K562 (cell line): ENCODE results near the gene SATB2. TPM values are rescaled to one million over a fixed set of nuclear protein-coding genes. Genes with fewer than 3 reads are reported as not detected.

Source experiments
- ATAC-seq: fragments of 200-7000 bp; cut with Tn5 transposase; 3 replicates; pipeline ENCODE4 v1.9.1; 2020; ENCODE audit warnings: moderate library complexity
- BruUV-seq: library from RNA; stranded (reverse); fragments of 400-500 nt; replicated peaks from 2 replicates; lab custom pipeline; 2021; lab: Mats Ljungman, UMichigan
- CTCF ChIA-PET: fragments of 300-600 bp; formaldehyde crosslinking; extraction: SDS; loops from one replicate; lab custom pipeline; 2021; ENCODE audit warnings: low intra/inter-chr PET ratio; lab: Yijun Ruan, JAX
- POLR2A ChIA-PET: fragments of 300-600, 350-650 bp; sonication (Branson Sonifier 250); formaldehyde crosslinking; extraction: SDS; loops from one replicate; lab custom pipeline; 2021; ENCODE audit warnings: antibody characterized with exemption, inconsistent platforms; lab: Yijun Ruan, JAX
- DNase-seq, 4 experiments: peaks; one replicate each; pipeline versions ENCODE4 v3.0.0 to v3.0.0-alpha.2; 2011 to 2018; ENCODE audit warnings: low spot score in 3 of 4, mixed read lengths in 3 of 4; ENCODE audit errors: extremely low read depth in 1 of 4
- FAIRE-seq: peaks from 2 replicates; lab custom pipeline; 2011; peaks lifted over from hg19 to GRCh38; lab: Jason Lieb, UNC
- H2AFZ ChIP-seq: 2 replicates; pipeline ENCODE4 v1.6.0; 2011; ENCODE audit warnings: low read depth, low read length, control low read depth, inconsistent platforms
- H3K27ac ChIP-seq: fragments of 200-600 bp; 3 replicates; pipeline ENCODE4 v1.8.0; 2011; ENCODE audit warnings: low read depth, mild to moderate bottlenecking, control low read depth, inconsistent platforms, low read length, moderate library complexity, mixed read lengths; ENCODE audit errors: extremely low read depth
- H3K27me3 ChIP-seq, 2 experiments: fragments of 300-600 bp in 1 of 2; 2 replicates in 1 of 2; 3 replicates in 1 of 2; pipeline versions ENCODE4 v1.6.0 to v1.8.0; 2011; ENCODE audit warnings: inconsistent platforms in 2 of 2, low read length in 2 of 2, mild to moderate bottlenecking in 1 of 2, mixed read lengths in 1 of 2, moderate library complexity in 1 of 2; ENCODE audit not compliant: control insufficient read depth in 2 of 2, insufficient read depth in 2 of 2
- H3K36me3 ChIP-seq: fragments of 300-600 bp; 3 replicates; pipeline ENCODE4 v1.8.0; 2011; ENCODE audit warnings: mild to moderate bottlenecking, low read length, inconsistent platforms; ENCODE audit not compliant: control insufficient read depth, insufficient read depth
- H3K4me1 ChIP-seq, 2 experiments: fragments of 200-600 bp in 1 of 2; replicated peaks in 1 of 2; 2 replicates in 1 of 2; 3 replicates in 1 of 2; pipeline versions ENCODE4 v1.5.1 to v1.8.0; 2011; ENCODE audit warnings: inconsistent platforms in 2 of 2, low read length in 2 of 2, mild to moderate bottlenecking in 1 of 2, mixed read lengths in 1 of 2, moderate library complexity in 1 of 2; ENCODE audit not compliant: control insufficient read depth in 2 of 2, insufficient read depth in 2 of 2
- H3K4me2 ChIP-seq: 2 replicates; pipeline ENCODE4 v1.6.1; 2011; ENCODE audit warnings: low read length, control low read depth, inconsistent platforms, mixed read lengths; ENCODE audit not compliant: insufficient read depth
- H3K4me3 ChIP-seq: fragments of 200-600 bp; sonication (generic), shearing (Covaris generic); 2 replicates; pipeline ENCODE4 v1.5.1; 2016; ENCODE audit warnings: control low read depth, inconsistent platforms
- H3K79me2 ChIP-seq: fragments of 200-600 bp; 3 replicates; pipeline ENCODE4 v1.8.0; 2011; ENCODE audit warnings: low read length, inconsistent platforms; ENCODE audit not compliant: control insufficient read depth, insufficient read depth
- H3K9ac ChIP-seq, 2 experiments: 2 replicates each; pipeline versions ENCODE4 v1.6.0 to v1.6.1; 2011; ENCODE audit warnings: low read depth in 2 of 2, low read length in 2 of 2, control low read depth in 1 of 2, inconsistent platforms in 1 of 2, mild to moderate bottlenecking in 1 of 2, mixed read lengths in 1 of 2; ENCODE audit not compliant: insufficient read depth in 1 of 2
- H3K9me1 ChIP-seq: one replicate; pipeline ENCODE4 v1.6.0; 2011; ENCODE audit warnings: inconsistent platforms, mild to moderate bottlenecking, low read length, moderate library complexity; ENCODE audit not compliant: control insufficient read depth, insufficient read depth
- H3K9me3 ChIP-seq: replicated peaks from 2 replicates; pipeline ENCODE4 v1.5.1; 2011; ENCODE audit warnings: low read depth, low read length, inconsistent platforms; ENCODE audit not compliant: control insufficient read depth, insufficient read depth
- H4K20me1 ChIP-seq: replicated peaks from 2 replicates; pipeline ENCODE4 v1.6.1; 2011; ENCODE audit warnings: low read length, inconsistent platforms, mixed read lengths; ENCODE audit not compliant: control insufficient read depth, insufficient read depth
- HNRNPH1 ChIP-seq: fragments of 200-400 bp; formaldehyde crosslinking; optimal IDR thresholded peaks from 2 replicates; pipeline ENCODE3; 2017; ENCODE audit warnings: low read depth, mild to moderate bottlenecking, low read length, moderate library complexity
- PHF21A ChIP-seq: fragments of 450-650 bp; IDR thresholded peaks from 2 replicates; pipeline ENCODE4 v1.6.1; 2017; ENCODE audit warnings: low read depth, borderline replicate concordance
- PYGO2 ChIP-seq: fragments of 450-650 bp; IDR thresholded peaks from 2 replicates; pipeline ENCODE4 v1.6.1; 2016; ENCODE audit warnings: mild to moderate bottlenecking, missing genetic modification characterization, moderate library complexity, missing compliant biosample characterization
- RAD51 ChIP-seq: fragments of 450-650 bp; IDR thresholded peaks from 2 replicates; pipeline ENCODE4 v1.7.1; 2016; ENCODE audit warnings: low read depth, mild to moderate bottlenecking, borderline replicate concordance
- RHOXF2B ChIP-seq: fragments of 250-450 bp; sonication (Bioruptor Pico); conservative IDR thresholded peaks from 2 replicates; pipeline ENCODE4 v1.5.1; 2021
- SMARCB1 ChIP-seq: IDR thresholded peaks from 2 replicates; pipeline ENCODE4 v1.6.1; 2011; ENCODE audit warnings: improper control_type of control experiment, low read depth; ENCODE audit not compliant: insufficient read length
- YBX1 ChIP-seq: fragments of 450-650 bp; IDR thresholded peaks from 2 replicates; pipeline ENCODE4 v1.7.1; 2016; ENCODE audit warnings: mild to moderate bottlenecking
- in situ Hi-C: fragments of 300-500 bp; cut with MboI; formaldehyde crosslinking; loops from 4 replicates; pipeline ENCODE4 v1.15.0; 2018; ENCODE audit warnings: inconsistent platforms, mixed read lengths
- intact Hi-C: fragments of 100-400 bp; cut with micrococcal nuclease; formaldehyde crosslinking; loops from 2 replicates; pipeline ENCODE4 v1.14.2; 2022
- polyA plus RNA-seq, 8 experiments: library from polyadenylated mRNA; depleted of rRNA in 4 of 8; stranded (reverse) in 5 of 8; unstranded in 3 of 8; fragments of >200 nt; fragmentation: Nextera tagmentation in 2 of 8; fragmentation: Illumina TruSeq in 1 of 8; extraction: Ambion mirVana in 2 of 8; extraction: Trizol in 1 of 8; gene quantifications; 2 replicates each; pipeline versions ENCODE4 v1.2.1 to v1.2.3, GENCODE V29; 2011 to 2014; ENCODE audit warnings: inconsistent platforms in 1 of 8, missing spikeins in 1 of 8
- total RNA-seq, 7 experiments: library from RNA; depleted of rRNA in 6 of 7; stranded (reverse); fragments of >200 nt in 6 of 7; fragmentation: Illumina TruSeq in 2 of 7; extraction: Trizol in 2 of 7; gene quantifications; 2 replicates each; pipeline versions ENCODE4 v1.2.1 to v1.2.3, GENCODE V29; 2011 to 2021; ENCODE audit warnings: low replicate concordance in 1 of 7
- TF ChIP-seq, protein P1 (sequence below): IDR thresholded peaks from 3 replicates; pipeline ENCODE4 v1.6.1; 2011; ENCODE audit warnings: borderline replicate concordance, mild to moderate bottlenecking; ENCODE audit not compliant: insufficient read length, insufficient read depth
- TF ChIP-seq, protein P2 (sequence below): sonication (generic); formaldehyde crosslinking; IDR thresholded peaks from 2 replicates; pipeline ENCODE4 v1.8.0; 2022; ENCODE audit warnings: mild to moderate bottlenecking, low read depth, missing genetic modification reagents
- TF ChIP-seq, protein P3 (sequence below): sonication (generic); formaldehyde crosslinking; IDR thresholded peaks from 2 replicates; pipeline ENCODE4 v1.5.0; 2020; ENCODE audit warnings: missing genetic modification reagents
- TF ChIP-seq, protein P4 (sequence below): fragments of 450-650 bp; formaldehyde crosslinking; IDR thresholded peaks from 2 replicates; pipeline ENCODE4 v1.4.0; 2022; ENCODE audit warnings: missing genetic modification characterization

The SATB2 gene
- total and polyA plus RNA-seq, 9 of the 15 experiments (the other 6 are each of a cell fraction or from before 2014, with no cell fraction given): 4.5 to 34.0 (median 15.1) TPM

DNA sequence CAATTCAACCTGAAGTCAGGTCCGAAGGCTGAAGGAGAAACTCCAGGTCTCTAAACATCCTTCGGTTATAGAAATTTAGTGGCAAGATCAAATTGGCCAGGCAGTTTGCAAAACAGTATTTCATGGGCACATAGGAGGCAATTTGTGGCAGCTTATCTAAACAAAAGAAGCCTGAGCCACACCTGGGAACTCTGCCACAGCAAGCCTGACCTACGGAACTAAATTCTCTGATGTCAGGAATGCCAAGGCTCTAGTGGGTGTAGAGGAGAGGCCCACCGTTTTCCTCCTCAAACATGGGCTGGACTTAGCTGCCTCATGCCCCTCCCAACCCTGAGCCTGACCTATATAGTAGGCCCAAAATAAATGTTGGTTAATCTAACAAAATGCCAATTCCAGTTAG is 16.0 kb downstream of the SATB2 start (continued):
- TF ChIP-seq, protein P1, sequence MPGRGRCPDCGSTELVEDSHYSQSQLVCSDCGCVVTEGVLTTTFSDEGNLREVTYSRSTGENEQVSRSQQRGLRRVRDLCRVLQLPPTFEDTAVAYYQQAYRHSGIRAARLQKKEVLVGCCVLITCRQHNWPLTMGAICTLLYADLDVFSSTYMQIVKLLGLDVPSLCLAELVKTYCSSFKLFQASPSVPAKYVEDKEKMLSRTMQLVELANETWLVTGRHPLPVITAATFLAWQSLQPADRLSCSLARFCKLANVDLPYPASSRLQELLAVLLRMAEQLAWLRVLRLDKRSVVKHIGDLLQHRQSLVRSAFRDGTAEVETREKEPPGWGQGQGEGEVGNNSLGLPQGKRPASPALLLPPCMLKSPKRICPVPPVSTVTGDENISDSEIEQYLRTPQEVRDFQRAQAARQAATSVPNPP: no peak
- TF ChIP-seq YBX1 (no peak), RAD51 (no peak)
- TF ChIP-seq, protein P2, sequence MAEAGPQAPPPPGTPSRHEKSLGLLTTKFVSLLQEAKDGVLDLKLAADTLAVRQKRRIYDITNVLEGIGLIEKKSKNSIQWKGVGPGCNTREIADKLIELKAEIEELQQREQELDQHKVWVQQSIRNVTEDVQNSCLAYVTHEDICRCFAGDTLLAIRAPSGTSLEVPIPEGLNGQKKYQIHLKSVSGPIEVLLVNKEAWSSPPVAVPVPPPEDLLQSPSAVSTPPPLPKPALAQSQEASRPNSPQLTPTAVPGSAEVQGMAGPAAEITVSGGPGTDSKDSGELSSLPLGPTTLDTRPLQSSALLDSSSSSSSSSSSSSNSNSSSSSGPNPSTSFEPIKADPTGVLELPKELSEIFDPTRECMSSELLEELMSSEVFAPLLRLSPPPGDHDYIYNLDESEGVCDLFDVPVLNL (CRISPR knock-in tag): no peak

DNA sequence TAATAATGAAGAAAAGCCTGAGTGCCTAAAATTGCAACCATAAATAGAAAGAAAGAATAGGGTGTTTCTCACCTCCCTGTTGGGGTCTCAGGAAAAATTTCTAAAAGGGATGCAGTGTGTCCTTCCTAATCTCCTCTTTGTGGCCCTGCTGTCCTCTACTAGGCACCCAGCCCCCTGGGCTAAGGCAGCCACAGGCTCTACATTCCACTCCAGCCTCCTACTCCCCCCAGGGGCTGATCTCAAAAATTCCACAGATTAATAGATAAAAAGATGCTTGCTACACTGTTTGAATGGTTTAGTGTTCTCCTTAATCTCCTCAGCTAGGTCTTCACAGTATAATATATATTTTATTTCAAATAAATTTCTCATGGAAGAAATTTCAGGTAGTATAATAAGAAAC is 17.6 kb downstream of the SATB2 start:
- BruUV-seq: no TSS peak
- Histone ChIP-seq H3K9me1 (no peaks in the 10 kb centered on the region), H3K27me3 (no peaks in the 10 kb centered on the region), H3K27ac (no peak overlapping the region), H2AFZ (no peak overlapping the region), H3K4me1 (peaks cover 0 to 6% of the 10 kb centered on the region in 2 experiments; a peak in 2 of 5 replicates), H3K79me2 (peaks cover 92% of the 10 kb centered on the region), H3K4me3 (no peak overlapping the region), H3K4me2 (no peak overlapping the region), H3K9me3 (no peaks in the 10 kb centered on the region), H3K9ac (no peak overlapping the region), H3K36me3 (peaks cover 63% of the 10 kb centered on the region), H4K20me1 (peaks cover 13% of the 10 kb centered on the region; the same call in 1 of the 2 replicates)
- ATAC-seq: peak; percentile 28; the same call in 2 of the 3 replicates
- intact Hi-C loops: no loop called here
- in situ Hi-C loops: no loop called here
- POLR2A ChIA-PET: no interaction called here
- FAIRE-seq: no peak
- CTCF ChIA-PET: no interaction called here
- no peak for TF ChIP-seq PHF21A
- TF ChIP-seq, protein P3, sequence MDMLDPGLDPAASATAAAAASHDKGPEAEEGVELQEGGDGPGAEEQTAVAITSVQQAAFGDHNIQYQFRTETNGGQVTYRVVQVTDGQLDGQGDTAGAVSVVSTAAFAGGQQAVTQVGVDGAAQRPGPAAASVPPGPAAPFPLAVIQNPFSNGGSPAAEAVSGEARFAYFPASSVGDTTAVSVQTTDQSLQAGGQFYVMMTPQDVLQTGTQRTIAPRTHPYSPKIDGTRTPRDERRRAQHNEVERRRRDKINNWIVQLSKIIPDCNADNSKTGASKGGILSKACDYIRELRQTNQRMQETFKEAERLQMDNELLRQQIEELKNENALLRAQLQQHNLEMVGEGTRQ (CRISPR knock-in tag): no peak
- TF ChIP-seq, protein P4, sequence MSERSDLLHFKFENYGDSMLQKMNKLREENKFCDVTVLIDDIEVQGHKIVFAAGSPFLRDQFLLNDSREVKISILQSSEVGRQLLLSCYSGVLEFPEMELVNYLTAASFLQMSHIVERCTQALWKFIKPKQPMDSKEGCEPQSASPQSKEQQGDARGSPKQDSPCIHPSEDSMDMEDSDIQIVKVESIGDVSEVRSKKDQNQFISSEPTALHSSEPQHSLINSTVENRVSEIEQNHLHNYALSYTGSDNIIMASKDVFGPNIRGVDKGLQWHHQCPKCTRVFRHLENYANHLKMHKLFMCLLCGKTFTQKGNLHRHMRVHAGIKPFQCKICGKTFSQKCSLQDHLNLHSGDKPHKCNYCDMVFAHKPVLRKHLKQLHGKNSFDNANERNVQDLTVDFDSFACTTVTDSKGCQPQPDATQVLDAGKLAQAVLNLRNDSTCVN: no peak
- no peak for TF ChIP-seq PYGO2 (tag)
- no peak for TF ChIP-seq HNRNPH1
- no peak for TF ChIP-seq RHOXF2B (CRISPR knock-in tag)
- no peak for TF ChIP-seq SMARCB1
- DNase-seq: no peak
